B cell (primary cell): ENCODE results near the gene CTIF.

ENCODE experiments used
- CTCF ChIP-seq: fragments of 200-600 bp; IDR thresholded peaks from one replicate; pipeline ENCODE4 v1.8.0; 2022; ENCODE audit warnings: antibody characterized with exemption, mild to moderate bottlenecking
- EZH2 ChIP-seq: IDR thresholded peaks from 2 replicates; pipeline ENCODE4 v1.6.1; 2012; ENCODE audit warnings: borderline replicate concordance, low read depth, mild to moderate bottlenecking, moderate library complexity, low read length; ENCODE audit not compliant: insufficient read depth, poor library complexity, severe bottlenecking

- no peak for TF ChIP-seq CTCF
- TF ChIP-seq EZH2: no peak
These were observed 242.5 kb downstream of the CTIF start for GRCh38 chr18:48781163-48781987.
